ENCODE data around the gene ST6GALNAC2.
"Not testable (repeated sequence)": the region's sequence is repeated elsewhere in the genome, so short reads cannot be mapped to it uniquely, and the experiment has no call there.

The ST6GALNAC2 gene

DNA sequence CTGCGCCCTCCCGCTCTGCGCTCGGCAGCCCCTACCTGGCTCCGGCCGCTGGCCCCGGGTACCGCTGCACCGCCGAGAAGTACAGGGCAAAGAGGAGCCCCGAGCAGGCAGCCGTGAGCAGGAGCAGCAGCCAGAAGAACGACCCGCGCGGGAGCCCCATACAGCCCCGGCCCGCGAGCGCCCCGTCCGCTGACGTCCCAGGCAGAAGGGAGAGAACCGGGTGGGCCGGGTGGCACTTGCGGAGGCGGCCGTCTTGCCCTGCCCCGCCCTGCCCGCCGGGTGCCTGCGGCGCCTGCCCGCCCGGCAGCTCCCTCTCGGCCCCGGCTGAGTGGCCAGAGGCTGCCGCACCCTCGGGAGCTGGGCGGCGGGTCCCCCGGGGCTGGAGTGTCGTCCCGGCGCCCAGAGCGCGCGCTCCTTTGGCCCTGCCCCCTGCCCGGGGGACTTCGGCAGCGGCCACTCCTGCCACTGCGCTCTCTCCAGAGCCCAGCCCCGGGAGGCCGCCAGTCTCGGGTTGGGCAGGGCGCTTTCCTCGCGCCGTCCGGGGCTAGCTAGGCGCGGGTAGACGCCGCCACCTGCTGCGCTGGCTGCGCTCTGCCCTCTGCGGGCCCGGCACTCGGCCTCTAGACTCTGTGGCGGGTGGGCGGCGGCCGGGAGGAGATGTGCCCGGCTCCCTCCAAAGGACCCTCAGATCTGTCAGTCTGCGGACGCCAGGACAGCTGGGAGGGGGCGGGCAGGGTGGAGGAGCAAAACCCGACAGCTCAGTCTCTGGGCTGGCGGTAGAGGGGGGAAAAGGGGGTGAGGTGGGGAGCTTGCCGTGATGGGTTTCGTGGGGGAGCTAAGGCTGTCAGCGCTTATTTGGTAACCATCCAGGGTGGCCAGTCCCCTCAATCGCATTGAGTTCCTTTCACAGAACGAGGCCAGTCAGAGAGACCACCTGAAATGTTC is at the start of gene ST6GALNAC2:
Gene ST6GALNAC2 (minus strand): TSS at position 212 of the 945 bp plus-strand sequence. CDS start 52 bp downstream, at position 160.
- DNase-seq (ENCODE audit: low read depth) = no peak

DNA sequence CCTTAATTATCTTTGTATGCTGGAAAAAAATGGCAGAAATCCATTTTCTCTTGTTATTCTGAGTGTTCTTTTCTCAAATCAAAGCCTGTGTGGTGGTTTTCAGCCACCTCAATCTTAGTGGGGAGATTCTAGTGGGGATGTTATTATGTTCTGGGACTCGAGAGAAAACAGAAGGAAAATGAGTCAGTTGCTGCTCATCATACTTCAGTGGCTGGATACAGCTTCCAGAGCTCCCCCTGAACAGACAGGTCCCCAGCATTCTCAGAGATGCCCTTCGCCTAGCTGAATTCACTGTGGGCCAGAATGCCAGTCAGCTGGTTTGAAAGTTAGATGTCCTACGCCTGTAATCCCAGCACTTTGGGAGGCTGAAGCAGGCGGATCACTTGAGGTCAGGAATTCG is 49.4 kb upstream of the ST6GALNAC2 start:
- DNase-seq (ENCODE audit: low read depth) = no peak

GRCh38 chr17:76633628-76634328 is 48.1 kb upstream of the ST6GALNAC2 start:
- DNase-seq (ENCODE audit: low read depth) = no peak

GRCh38 chr17:76631821-76632565 is 46.3 kb upstream of the ST6GALNAC2 start:
- DNase-seq (ENCODE audit: low read depth) = no peak

GRCh38 chr17:76630151-76630550 is 44.5 kb upstream of the ST6GALNAC2 start:
- DNase-seq (ENCODE audit: low read depth) = no peak

DNA sequence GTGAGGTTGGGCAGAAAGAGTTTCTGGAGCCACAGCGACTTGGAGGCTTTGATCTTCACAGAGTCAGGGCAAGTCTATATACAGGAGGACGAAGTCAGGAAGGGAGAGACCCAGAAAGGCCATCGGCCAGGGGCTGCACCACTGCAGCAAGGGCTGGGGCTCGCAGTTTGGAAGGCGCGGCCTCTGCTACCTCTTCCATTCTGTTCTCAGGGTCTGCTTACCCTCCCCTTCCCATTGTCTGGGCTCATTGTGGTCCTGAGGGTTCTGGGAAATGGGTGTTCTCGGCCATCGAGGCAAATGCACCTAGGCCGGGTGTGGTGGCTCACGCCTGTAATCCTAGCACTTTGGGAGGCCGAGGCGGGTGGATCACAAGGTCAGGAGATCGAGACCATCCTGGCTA is 41.9 kb upstream of the ST6GALNAC2 start:
- no peak for DNase-seq (ENCODE audit: low read depth)

DNA sequence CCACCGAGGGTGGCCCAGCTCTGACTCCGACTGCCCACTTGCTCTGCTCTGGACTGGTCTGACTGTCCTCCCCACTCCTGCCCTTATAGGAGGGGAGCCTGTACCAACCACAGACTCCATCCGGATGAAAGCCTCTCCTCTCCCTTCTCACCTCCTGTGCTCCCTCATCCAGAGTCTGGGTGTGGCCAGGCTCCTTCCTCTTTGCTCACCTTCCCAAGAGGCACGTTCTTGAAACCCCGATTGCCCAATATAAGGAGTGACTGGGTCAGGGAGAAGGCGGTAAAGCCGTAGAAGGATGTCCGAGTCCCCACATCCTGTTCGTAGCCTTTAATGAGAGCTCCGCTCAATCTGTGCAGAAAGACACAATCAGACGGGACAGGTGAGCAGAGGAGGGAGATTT is 40.8 kb upstream of the ST6GALNAC2 start:
- no peak for DNase-seq (ENCODE audit: low read depth)

DNA sequence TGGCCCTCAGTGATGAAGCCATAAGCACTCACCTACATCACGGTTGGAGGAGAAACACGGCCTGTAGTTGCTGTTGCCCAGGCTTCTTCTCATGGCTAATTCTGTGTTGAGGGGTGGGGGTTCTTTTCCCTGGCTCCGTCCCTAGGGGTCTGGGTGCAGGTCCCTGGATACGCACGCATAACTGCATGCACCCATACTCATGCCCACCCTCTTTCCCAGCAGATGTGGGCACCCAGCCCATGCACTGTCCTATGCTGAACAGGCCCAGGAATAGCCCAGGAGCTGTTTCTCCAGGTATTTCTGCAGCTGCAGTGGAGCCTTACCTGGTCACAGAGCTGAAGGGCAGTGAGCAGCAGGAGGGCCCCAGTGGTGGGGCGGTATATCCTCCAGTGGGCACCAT is 39.8 kb upstream of the ST6GALNAC2 start:
- DNase-seq (ENCODE audit: low read depth) = no peak

- DNase-seq (ENCODE audit: low read depth) = peak; percentile 61
Observed at GRCh38 chr17:76623271-76624146, 37.8 kb upstream of the ST6GALNAC2 start.

- DNase-seq (ENCODE audit: low read depth) = no peak
Observed at GRCh38 chr17:76617838-76618237, 32.2 kb upstream of the ST6GALNAC2 start.

- no peak for DNase-seq (ENCODE audit: low read depth)
Observed at GRCh38 chr17:76614912-76615617, 29.4 kb upstream of the ST6GALNAC2 start.

DNA sequence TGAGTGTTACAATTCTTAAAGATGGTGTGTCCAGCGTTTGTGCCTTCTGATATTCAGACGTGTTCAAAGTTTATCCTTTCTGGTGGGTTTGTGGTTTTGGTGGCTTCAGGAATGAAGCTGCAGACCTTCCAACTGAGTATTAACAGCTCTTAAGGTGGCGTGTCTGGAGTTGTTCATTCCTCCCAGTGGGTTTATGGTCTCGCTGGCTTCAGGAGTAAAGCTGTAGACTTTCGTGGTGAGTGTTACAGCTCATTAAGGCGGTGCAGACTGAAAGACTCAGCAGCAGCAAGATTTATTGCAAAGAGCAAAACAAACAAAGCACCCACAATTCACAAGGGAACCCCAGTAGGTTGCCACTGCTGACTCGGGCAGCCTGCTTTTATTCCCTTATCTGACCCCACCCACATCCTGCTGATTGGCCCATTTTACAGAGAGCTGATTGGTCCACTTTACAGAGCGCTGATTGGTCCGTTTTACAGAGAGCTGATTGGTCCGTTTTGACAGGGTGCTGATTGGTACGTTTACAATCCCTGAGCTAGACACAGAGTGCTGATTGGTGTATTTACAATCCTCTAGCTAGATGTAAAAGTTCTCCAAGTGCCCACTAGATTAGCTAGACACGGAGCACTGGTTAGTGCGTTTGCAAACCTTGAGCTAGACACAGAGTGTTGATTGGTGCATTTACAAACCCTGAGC is 28.6 kb upstream of the ST6GALNAC2 start:
- DNase-seq (ENCODE audit: low read depth) = not testable (repeated sequence)

DNA sequence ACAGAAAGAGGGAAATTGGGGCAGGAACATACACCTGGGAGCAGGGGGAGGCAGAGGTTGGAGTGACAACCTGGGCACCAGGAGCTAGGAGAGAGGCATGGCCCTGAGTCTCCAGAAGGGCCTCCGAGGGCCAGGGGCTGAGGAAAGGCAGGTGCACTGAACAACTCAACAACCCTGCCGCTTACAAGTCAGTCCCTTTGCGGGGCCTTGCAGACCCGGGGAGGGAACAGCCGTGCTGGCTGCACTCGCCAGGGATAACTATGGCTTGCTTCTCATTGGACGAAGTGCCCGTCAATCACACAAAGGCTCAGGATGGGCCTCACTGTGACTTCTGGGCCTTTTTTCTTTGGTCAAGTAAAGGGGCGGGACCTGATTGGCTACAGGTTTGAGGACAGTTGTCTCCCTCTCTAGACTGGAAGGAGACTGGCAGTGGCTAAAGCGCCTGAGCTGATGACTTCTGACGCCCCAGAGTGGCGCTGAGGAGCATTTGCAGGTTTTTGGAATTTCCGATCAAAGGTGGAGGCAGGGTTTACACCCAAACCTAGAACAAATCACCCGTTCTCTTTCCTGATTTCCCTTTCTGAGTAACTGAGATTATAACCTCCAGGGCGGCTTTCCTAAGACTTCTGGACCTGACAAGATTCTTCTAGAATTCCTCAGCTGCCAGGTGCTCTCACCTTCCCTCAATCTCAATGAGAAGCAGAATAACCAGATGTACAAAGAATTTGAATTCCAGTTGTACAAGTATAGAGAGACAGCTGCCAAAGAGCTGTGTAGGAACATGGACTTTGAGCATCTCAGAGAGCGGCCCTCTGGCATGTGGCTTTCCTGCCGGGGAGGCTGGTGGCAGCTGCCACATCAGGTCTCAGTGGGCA is 27.6 kb upstream of the ST6GALNAC2 start:
- DNase-seq (ENCODE audit: low read depth) = no peak

DNA sequence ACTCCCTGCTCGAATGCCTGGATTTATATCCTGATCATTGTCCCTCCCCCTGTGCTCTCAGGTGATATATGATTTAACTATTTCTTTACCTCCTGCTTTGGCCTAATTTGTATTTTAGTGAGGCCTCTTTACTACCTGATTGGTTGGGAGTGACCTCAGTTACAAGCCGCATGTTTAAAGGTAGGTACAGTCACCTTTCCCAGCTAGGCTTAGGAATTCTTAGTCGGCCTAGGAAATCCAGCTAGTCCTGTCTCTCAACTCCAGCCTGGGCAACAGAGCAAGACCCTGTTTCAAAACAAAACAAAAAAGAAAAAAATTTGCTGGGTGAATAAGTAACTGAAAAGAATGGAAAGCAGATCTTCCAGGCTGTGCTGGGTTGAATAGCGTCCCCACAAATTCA is 26.8 kb upstream of the ST6GALNAC2 start:
- DNase-seq (ENCODE audit: low read depth) = no peak

GRCh38 chr17:76611758-76612157 is 26.1 kb upstream of the ST6GALNAC2 start:
- DNase-seq (ENCODE audit: low read depth) = no peak

GRCh38 chr17:76611080-76611749 is 25.6 kb upstream of the ST6GALNAC2 start:
- not testable (repeated sequence) for DNase-seq (ENCODE audit: low read depth)

DNA sequence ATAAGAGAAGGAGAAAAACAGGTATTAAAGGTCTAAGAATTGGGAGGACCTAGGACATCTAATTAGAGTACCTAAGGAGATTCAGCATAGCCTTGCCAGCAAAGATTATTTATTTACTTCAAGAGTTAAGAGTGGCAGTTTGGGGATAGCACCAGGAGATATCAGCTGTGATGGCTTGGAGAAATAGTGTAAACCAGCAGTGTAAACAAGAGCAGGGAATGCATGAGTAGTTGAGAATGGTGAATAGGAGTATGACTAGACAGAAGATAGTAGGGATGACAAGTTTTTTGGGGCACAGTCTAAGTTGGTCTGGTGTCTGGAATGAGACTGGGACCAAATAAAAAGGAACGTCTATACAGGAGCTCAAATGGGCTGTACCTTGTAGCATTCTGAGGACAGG is 21.0 kb upstream of the ST6GALNAC2 start:
- DNase-seq (ENCODE audit: low read depth) = not testable (repeated sequence)

DNA sequence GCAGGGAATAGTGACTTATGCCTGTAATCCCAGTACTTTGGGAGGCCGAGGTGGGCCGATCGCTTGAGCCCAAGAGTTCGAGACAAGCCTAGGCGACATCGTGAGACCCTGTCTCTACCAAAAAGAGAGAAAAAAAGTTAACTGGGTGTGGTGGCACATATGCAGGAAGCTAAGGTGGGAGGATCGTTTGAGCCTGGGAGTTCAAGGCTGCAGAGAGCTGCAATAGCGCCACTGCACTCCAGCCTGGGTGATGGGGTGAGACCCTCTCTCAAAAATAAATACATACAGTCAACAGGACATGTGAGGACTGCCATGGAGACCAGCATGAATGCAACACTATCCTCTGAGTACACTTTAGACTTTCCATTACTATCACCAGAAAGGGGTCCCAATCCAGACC is 15.4 kb upstream of the ST6GALNAC2 start:
- DNase-seq (ENCODE audit: low read depth) = no peak
